NAMALWA (cell line): ENCODE measurements around the gene PJA2.
"Not testable (repeated sequence)": the region's sequence is repeated elsewhere in the genome, so short reads cannot be mapped to it uniquely, and the experiment has no call there.

Source experiments
- DNase-seq: peaks from one replicate; pipeline ENCODE4 v3.0.0-alpha.2; 2015; ENCODE audit warnings: low spot score

The PJA2 gene

GRCh38 chr5:109309326-109310063, 100.3 kb downstream of the PJA2 start:
- DNase-seq: no peak

GRCh38 chr5:109307951-109308350, 101.8 kb downstream of the PJA2 start:
- no peak for DNase-seq

- DNase-seq: no peak
Measured at GRCh38 chr5:109307456-109307855, 102.3 kb downstream of the PJA2 start.

GRCh38 chr5:109305352-109305751, 104.4 kb downstream of the PJA2 start:
- no peak for DNase-seq

GRCh38 chr5:109304309-109304708, 105.5 kb downstream of the PJA2 start:
- DNase-seq: no peak

GRCh38 chr5:109300367-109300766, 109.4 kb downstream of the PJA2 start:
- no peak for DNase-seq

- no peak for DNase-seq
Measured at GRCh38 chr5:109299557-109299956, 110.2 kb downstream of the PJA2 start.

- no peak for DNase-seq
Measured at GRCh38 chr5:109298794-109299193, 111.0 kb downstream of the PJA2 start.

GRCh38 chr5:109297900-109298299, 111.9 kb downstream of the PJA2 start:
- no peak for DNase-seq

- no peak for DNase-seq
Measured at GRCh38 chr5:109291090-109291489, 118.7 kb downstream of the PJA2 start.

- DNase-seq: no peak
Measured at GRCh38 chr5:109290231-109290630, 119.5 kb downstream of the PJA2 start.

- not testable (repeated sequence) for DNase-seq
Measured at GRCh38 chr5:109286628-109287027, 123.1 kb downstream of the PJA2 start.
